Loucy (cell line): ENCODE data around the gene NAGPA.

ENCODE experiments used
- H2AFZ ChIP-seq: fragments of 200-600 bp; sonication (generic); 2 replicates; pipeline ENCODE4 v1.6.0; 2016; ENCODE audit warnings: antibody characterized with exemption, mild to moderate bottlenecking, low read length, moderate library complexity
- H3F3A ChIP-seq: fragments of 200-600 bp; 2 replicates; pipeline ENCODE4 v1.6.0; 2016; ENCODE audit warnings: antibody characterized with exemption, low read depth, mild to moderate bottlenecking
- H3K27me3 ChIP-seq: fragments of 200-600 bp; sonication (generic); 2 replicates; pipeline ENCODE4 v1.6.1; 2014; ENCODE audit warnings: low read length, mild to moderate bottlenecking; ENCODE audit not compliant: insufficient read depth, poor library complexity, severe bottlenecking
- H3K36me3 ChIP-seq: fragments of 200-600 bp; sonication (generic); 2 replicates; pipeline ENCODE4 v1.6.1; 2016; ENCODE audit warnings: low read length; ENCODE audit not compliant: insufficient read depth
- H3K4me1 ChIP-seq: fragments of 200-600 bp; sonication (generic); 2 replicates; pipeline ENCODE4 v1.5.1; 2014; ENCODE audit warnings: low read length, mild to moderate bottlenecking; ENCODE audit not compliant: insufficient read depth, poor library complexity, severe bottlenecking
- H3K4me2 ChIP-seq: fragments of 200-600 bp; sonication (generic); 2 replicates; pipeline ENCODE4 v1.6.0; 2014; ENCODE audit warnings: antibody characterized with exemption, low read length, low read depth, mild to moderate bottlenecking; ENCODE audit not compliant: poor library complexity, severe bottlenecking
- H3K4me3 ChIP-seq: fragments of 200-600 bp; sonication (generic); 2 replicates; pipeline ENCODE4 v1.5.1; 2014; ENCODE audit warnings: low read length, mild to moderate bottlenecking, mixed read lengths; ENCODE audit not compliant: poor library complexity, severe bottlenecking
- H3K79me2 ChIP-seq: fragments of 200-600 bp; sonication (generic); 2 replicates; pipeline ENCODE4 v1.6.1; 2014; ENCODE audit warnings: low read length; ENCODE audit not compliant: insufficient read depth
- H3K9ac ChIP-seq: fragments of 200-600 bp; sonication (generic); 2 replicates; pipeline ENCODE4 v1.6.0; 2014; ENCODE audit warnings: mild to moderate bottlenecking, low read depth, low read length, moderate library complexity; ENCODE audit not compliant: poor library complexity, severe bottlenecking
- H3K9me2 ChIP-seq: fragments of 200-600 bp; sonication (generic); replicated peaks from 2 replicates; pipeline ENCODE4 v1.6.1; 2016; ENCODE audit warnings: low read depth, low read length, mixed read lengths
- H3K9me3 ChIP-seq: fragments of 200-600 bp; sonication (generic); 2 replicates; pipeline ENCODE4 v1.6.1; 2014; ENCODE audit warnings: mild to moderate bottlenecking, antibody characterized with exemption, low read length, low read depth; ENCODE audit not compliant: insufficient read depth
- H4K20me1 ChIP-seq: fragments of 200-600 bp; sonication (generic); 2 replicates; pipeline ENCODE4 v1.6.0; 2014; ENCODE audit warnings: antibody characterized with exemption, low read length, mild to moderate bottlenecking; ENCODE audit not compliant: insufficient read depth, poor library complexity, severe bottlenecking
- EZH2phosphoT487 ChIP-seq: fragments of 200-600 bp; IDR thresholded peaks from 2 replicates; pipeline ENCODE4 v1.6.1; 2018; ENCODE audit warnings: antibody characterized with exemption, mild to moderate bottlenecking, moderate library complexity, borderline replicate concordance
- TF ChIP-seq, protein P1 (sequence below): fragments of 200-600 bp; sonication (generic); conservative IDR thresholded peaks from 2 replicates; pipeline ENCODE4 v1.5.1; 2014; ENCODE audit warnings: mild to moderate bottlenecking, antibody characterized with exemption, low read length

The NAGPA gene

DNA sequence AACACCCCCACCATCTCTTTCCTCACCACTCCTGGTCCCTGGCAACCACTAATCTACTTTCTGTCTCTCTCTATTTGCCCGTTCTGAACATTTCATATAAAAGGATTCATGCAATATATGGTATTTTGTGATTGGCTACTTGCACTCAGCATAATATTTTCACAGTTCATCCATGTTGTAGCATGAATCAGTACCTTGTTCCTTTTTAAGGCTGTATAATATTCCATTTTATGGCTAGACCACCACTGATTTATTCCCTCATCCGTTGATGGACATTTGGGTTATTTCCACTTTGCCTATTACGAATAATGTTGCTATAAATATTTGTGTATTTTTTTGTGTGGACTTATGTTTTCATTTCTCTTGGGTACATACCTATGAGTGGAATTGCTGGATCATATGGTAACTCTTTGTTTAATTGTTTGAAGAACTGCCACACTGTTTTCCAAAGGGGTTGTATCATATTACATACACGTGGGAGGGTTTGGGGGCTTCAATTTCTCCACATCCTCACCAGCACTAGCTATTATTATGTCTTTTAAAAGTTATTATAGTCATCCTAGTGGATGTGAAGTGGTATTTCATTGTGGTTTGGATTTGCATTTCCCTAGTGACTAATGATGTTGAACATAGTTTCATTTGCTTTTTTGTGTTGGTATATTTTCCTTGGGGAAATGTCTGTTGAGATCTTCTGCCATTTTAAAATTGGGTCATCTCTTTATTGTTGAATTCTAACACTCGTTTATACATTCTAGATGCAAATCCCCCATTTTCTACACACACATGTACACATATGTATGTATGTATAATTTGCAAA is 49.4 kb downstream of the NAGPA start:
- H3K27me3 ChIP-seq: no peaks in the 10 kb centered on the region
- no peaks in the 10 kb centered on the region for H3K9me3 ChIP-seq
- no peak overlapping the region for H3K4me3 ChIP-seq
- TF ChIP-seq EZH2phosphoT487: no peak
- H3K4me2 ChIP-seq: no peak overlapping the region
- no peaks in the 10 kb centered on the region for H4K20me1 ChIP-seq
- H3K4me1 ChIP-seq: no peaks in the 10 kb centered on the region
- H3K9me2 ChIP-seq: no peaks in the 10 kb centered on the region
- H3K9ac ChIP-seq: no peak overlapping the region
- no peaks in the 10 kb centered on the region for H3K36me3 ChIP-seq
- H3F3A ChIP-seq: no peaks in the 10 kb centered on the region
- no peaks in the 10 kb centered on the region for H3K79me2 ChIP-seq
- no peak overlapping the region for H2AFZ ChIP-seq

DNA sequence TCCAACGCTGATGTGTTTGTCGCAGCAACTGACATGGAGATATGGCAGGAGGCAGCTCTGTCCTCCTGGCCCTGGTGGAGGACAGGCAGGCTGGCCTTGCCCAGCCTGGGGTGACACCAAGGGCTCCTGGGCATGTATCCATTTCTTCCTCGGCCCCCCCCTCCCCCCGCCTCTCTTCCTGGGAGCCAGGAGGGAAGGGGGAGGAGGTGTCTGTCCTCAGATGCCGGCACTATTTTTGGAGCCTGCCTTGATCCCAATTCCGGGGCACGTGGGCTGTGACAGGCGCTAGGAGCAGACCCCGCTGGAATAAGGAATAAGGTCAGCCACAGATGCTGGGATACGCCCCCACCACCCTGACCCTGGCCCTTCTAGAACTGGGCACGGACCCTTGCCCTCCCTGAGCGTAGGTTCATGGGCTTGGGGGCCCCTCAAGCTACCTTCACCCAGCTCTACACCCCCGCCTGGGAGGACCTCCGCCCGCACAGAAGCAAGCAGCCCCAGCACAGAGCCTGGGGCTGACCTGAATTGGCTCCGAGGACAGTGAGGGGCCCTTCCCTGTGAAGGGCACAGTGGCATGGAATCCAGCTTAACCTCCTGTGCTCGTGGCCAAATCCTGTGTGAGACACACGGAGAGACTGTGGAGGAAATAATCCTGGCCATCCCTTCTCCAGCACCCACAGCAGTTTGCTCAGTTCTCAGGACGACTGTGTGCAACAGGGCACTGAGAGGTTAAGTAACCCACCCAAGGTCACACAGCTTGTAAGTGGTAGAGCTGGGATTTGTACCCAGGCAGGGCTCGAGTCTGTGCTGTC is 51.5 kb downstream of the NAGPA start:
- Histone ChIP-seq H4K20me1 (no peaks in the 10 kb centered on the region), H3K4me3 (no peak overlapping the region), H3K79me2 (no peaks in the 10 kb centered on the region), H3F3A (no peaks in the 10 kb centered on the region), H3K9me3 (no peaks in the 10 kb centered on the region), H3K4me1 (no peaks in the 10 kb centered on the region), H2AFZ (no peak overlapping the region), H3K4me2 (no peak overlapping the region), H3K9me2 (no peaks in the 10 kb centered on the region), H3K27me3 (no peaks in the 10 kb centered on the region), H3K9ac (no peak overlapping the region), H3K36me3 (no peaks in the 10 kb centered on the region)
- no peak for TF ChIP-seq EZH2phosphoT487
- TF ChIP-seq, protein P1, sequence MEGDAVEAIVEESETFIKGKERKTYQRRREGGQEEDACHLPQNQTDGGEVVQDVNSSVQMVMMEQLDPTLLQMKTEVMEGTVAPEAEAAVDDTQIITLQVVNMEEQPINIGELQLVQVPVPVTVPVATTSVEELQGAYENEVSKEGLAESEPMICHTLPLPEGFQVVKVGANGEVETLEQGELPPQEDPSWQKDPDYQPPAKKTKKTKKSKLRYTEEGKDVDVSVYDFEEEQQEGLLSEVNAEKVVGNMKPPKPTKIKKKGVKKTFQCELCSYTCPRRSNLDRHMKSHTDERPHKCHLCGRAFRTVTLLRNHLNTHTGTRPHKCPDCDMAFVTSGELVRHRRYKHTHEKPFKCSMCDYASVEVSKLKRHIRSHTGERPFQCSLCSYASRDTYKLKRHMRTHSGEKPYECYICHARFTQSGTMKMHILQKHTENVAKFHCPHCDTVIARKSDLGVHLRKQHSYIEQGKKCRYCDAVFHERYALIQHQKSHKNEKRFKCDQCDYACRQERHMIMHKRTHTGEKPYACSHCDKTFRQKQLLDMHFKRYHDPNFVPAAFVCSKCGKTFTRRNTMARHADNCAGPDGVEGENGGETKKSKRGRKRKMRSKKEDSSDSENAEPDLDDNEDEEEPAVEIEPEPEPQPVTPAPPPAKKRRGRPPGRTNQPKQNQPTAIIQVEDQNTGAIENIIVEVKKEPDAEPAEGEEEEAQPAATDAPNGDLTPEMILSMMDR: no peak

DNA sequence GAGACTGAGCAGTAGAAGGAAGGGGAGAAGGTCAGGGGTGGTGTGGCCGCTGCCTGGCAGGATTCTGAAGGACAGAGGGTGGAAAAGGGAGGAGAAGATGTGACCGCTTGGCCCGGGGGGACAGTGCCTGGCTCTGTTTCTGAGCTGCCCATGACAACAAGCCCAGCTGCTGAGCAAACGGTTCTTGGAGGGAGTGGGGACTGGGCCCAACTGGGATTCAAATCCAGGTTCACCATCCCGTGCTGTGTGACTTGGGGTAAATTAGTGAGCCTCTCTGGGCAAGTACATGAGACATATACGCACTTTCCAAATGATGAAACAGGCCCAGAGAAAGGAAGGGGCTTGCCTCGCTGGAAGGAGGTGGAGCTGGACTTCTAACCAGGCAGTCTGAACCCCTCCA is 52.3 kb downstream of the NAGPA start:
- Histone ChIP-seq H3F3A (no peaks in the 10 kb centered on the region), H3K9ac (no peak overlapping the region), H3K4me1 (no peaks in the 10 kb centered on the region), H4K20me1 (no peaks in the 10 kb centered on the region), H3K36me3 (no peaks in the 10 kb centered on the region), H3K4me3 (no peak overlapping the region), H2AFZ (no peak overlapping the region), H3K4me2 (no peak overlapping the region), H3K79me2 (no peaks in the 10 kb centered on the region), H3K9me3 (no peaks in the 10 kb centered on the region), H3K27me3 (no peaks in the 10 kb centered on the region), H3K9me2 (no peaks in the 10 kb centered on the region)
- no peak for TF ChIP-seq EZH2phosphoT487
- TF ChIP-seq, protein P1: no peak
